K562 (cell line): ENCODE data around the gene GLTPD2. TPM values are rescaled to one million over a fixed set of nuclear protein-coding genes. Genes with fewer than 3 reads are reported as not detected.

Source experiments
- ATAC-seq: fragments of 200-7000 bp; cut with Tn5 transposase; 3 replicates; pipeline ENCODE4 v1.9.1; 2020; ENCODE audit warnings: moderate library complexity
- BruUV-seq: library from RNA; stranded (reverse); fragments of 400-500 nt; replicated peaks from 2 replicates; lab custom pipeline; 2021; lab: Mats Ljungman, UMichigan
- CTCF ChIA-PET: fragments of 300-600 bp; formaldehyde crosslinking; extraction: SDS; loops from one replicate; lab custom pipeline; 2021; ENCODE audit warnings: low intra/inter-chr PET ratio; lab: Yijun Ruan, JAX
- POLR2A ChIA-PET: fragments of 300-600, 350-650 bp; sonication (Branson Sonifier 250); formaldehyde crosslinking; extraction: SDS; loops from one replicate; lab custom pipeline; 2021; ENCODE audit warnings: antibody characterized with exemption, inconsistent platforms; lab: Yijun Ruan, JAX
- DNase-seq, 4 experiments: peaks; one replicate each; pipeline versions ENCODE4 v3.0.0 to v3.0.0-alpha.2; 2011 to 2018; ENCODE audit warnings: low spot score in 3 of 4, mixed read lengths in 3 of 4; ENCODE audit errors: extremely low read depth in 1 of 4
- FAIRE-seq: peaks from 2 replicates; lab custom pipeline; 2011; peaks lifted over from hg19 to GRCh38; lab: Jason Lieb, UNC
- H2AFZ ChIP-seq: 2 replicates; pipeline ENCODE4 v1.6.0; 2011; ENCODE audit warnings: low read depth, low read length, control low read depth, inconsistent platforms
- H3K27ac ChIP-seq: fragments of 200-600 bp; 3 replicates; pipeline ENCODE4 v1.8.0; 2011; ENCODE audit warnings: low read depth, mild to moderate bottlenecking, control low read depth, inconsistent platforms, low read length, moderate library complexity, mixed read lengths; ENCODE audit errors: extremely low read depth
- H3K27me3 ChIP-seq, 2 experiments: fragments of 300-600 bp in 1 of 2; 2 replicates in 1 of 2; 3 replicates in 1 of 2; pipeline versions ENCODE4 v1.6.0 to v1.8.0; 2011; ENCODE audit warnings: inconsistent platforms in 2 of 2, low read length in 2 of 2, mild to moderate bottlenecking in 1 of 2, mixed read lengths in 1 of 2, moderate library complexity in 1 of 2; ENCODE audit not compliant: control insufficient read depth in 2 of 2, insufficient read depth in 2 of 2
- H3K36me3 ChIP-seq: fragments of 300-600 bp; 3 replicates; pipeline ENCODE4 v1.8.0; 2011; ENCODE audit warnings: mild to moderate bottlenecking, low read length, inconsistent platforms; ENCODE audit not compliant: control insufficient read depth, insufficient read depth
- H3K4me1 ChIP-seq, 2 experiments: fragments of 200-600 bp in 1 of 2; replicated peaks in 1 of 2; 2 replicates in 1 of 2; 3 replicates in 1 of 2; pipeline versions ENCODE4 v1.5.1 to v1.8.0; 2011; ENCODE audit warnings: inconsistent platforms in 2 of 2, low read length in 2 of 2, mild to moderate bottlenecking in 1 of 2, mixed read lengths in 1 of 2, moderate library complexity in 1 of 2; ENCODE audit not compliant: control insufficient read depth in 2 of 2, insufficient read depth in 2 of 2
- H3K4me2 ChIP-seq: 2 replicates; pipeline ENCODE4 v1.6.1; 2011; ENCODE audit warnings: low read length, control low read depth, inconsistent platforms, mixed read lengths; ENCODE audit not compliant: insufficient read depth
- H3K4me3 ChIP-seq: fragments of 200-600 bp; sonication (generic), shearing (Covaris generic); 2 replicates; pipeline ENCODE4 v1.5.1; 2016; ENCODE audit warnings: control low read depth, inconsistent platforms
- H3K79me2 ChIP-seq: fragments of 200-600 bp; 3 replicates; pipeline ENCODE4 v1.8.0; 2011; ENCODE audit warnings: low read length, inconsistent platforms; ENCODE audit not compliant: control insufficient read depth, insufficient read depth
- H3K9ac ChIP-seq, 2 experiments: 2 replicates each; pipeline versions ENCODE4 v1.6.0 to v1.6.1; 2011; ENCODE audit warnings: low read depth in 2 of 2, low read length in 2 of 2, control low read depth in 1 of 2, inconsistent platforms in 1 of 2, mild to moderate bottlenecking in 1 of 2, mixed read lengths in 1 of 2; ENCODE audit not compliant: insufficient read depth in 1 of 2
- H3K9me1 ChIP-seq: one replicate; pipeline ENCODE4 v1.6.0; 2011; ENCODE audit warnings: inconsistent platforms, mild to moderate bottlenecking, low read length, moderate library complexity; ENCODE audit not compliant: control insufficient read depth, insufficient read depth
- H3K9me3 ChIP-seq: replicated peaks from 2 replicates; pipeline ENCODE4 v1.5.1; 2011; ENCODE audit warnings: low read depth, low read length, inconsistent platforms; ENCODE audit not compliant: control insufficient read depth, insufficient read depth
- H4K20me1 ChIP-seq: replicated peaks from 2 replicates; pipeline ENCODE4 v1.6.1; 2011; ENCODE audit warnings: low read length, inconsistent platforms, mixed read lengths; ENCODE audit not compliant: control insufficient read depth, insufficient read depth
- CBFA2T2 ChIP-seq: fragments of 450-650 bp; conservative IDR thresholded peaks from 2 replicates; pipeline ENCODE4 v1.6.1; 2017; ENCODE audit warnings: mild to moderate bottlenecking
- KAT2B ChIP-seq: IDR thresholded peaks from one replicate; pipeline ENCODE4 v1.6.1; 2012; ENCODE audit warnings: low read depth, mild to moderate bottlenecking, control low read depth, inconsistent platforms, low read length, moderate library complexity
- KDM1A ChIP-seq, 2 experiments: fragments of 450-650 bp; IDR thresholded peaks; 2 replicates each; pipeline ENCODE4 v1.6.1; 2016; ENCODE audit warnings: mild to moderate bottlenecking in 2 of 2
- KLF13 ChIP-seq: fragments of 450-650 bp; IDR thresholded peaks from 2 replicates; pipeline ENCODE4 v1.6.1; 2016; ENCODE audit warnings: missing genetic modification characterization, low read depth, mild to moderate bottlenecking, missing compliant biosample characterization, moderate library complexity, borderline replicate concordance
- RCOR1 ChIP-seq, 2 experiments: IDR thresholded peaks; 2 replicates each; pipeline ENCODE4 v1.6.1; 2012; ENCODE audit warnings: low read depth in 2 of 2, low read length in 2 of 2, borderline replicate concordance in 1 of 2, improper control_type of control experiment in 1 of 2
- SPI1 ChIP-seq: IDR thresholded peaks from 2 replicates; pipeline ENCODE4 v1.6.1; 2011; ENCODE audit warnings: low read depth, low read length, control low read depth, borderline replicate concordance
- SREBF1 ChIP-seq: fragments of 150-350 bp; IDR thresholded peaks from 2 replicates; pipeline ENCODE4 v1.6.1; 2014; ENCODE audit warnings: antibody characterized with exemption, low read depth, low read length, borderline replicate concordance
- SRSF9 ChIP-seq: fragments of 200-400 bp; formaldehyde crosslinking; IDR thresholded peaks from 2 replicates; pipeline ENCODE4 v1.6.1; 2017; ENCODE audit warnings: low read depth, low read length, borderline replicate concordance
- ZNF778 ChIP-seq: fragments of 450-650 bp; formaldehyde crosslinking; IDR thresholded peaks from 2 replicates; pipeline ENCODE4 v1.4.0; 2020; ENCODE audit warnings: mild to moderate bottlenecking, moderate library complexity
- WGBS: fragments of 100-300 bp; shearing (Covaris generic); methylation state at CpG from one replicate; pipeline ENCODE4 v1.1.6; 2016; ENCODE audit warnings: low coverage, mixed read lengths; ENCODE audit not compliant: insufficient coverage; ENCODE audit errors: missing lambda C conversion rate; 5-methylcytosine and 5-hydroxymethylcytosine counted together
- in situ Hi-C: fragments of 300-500 bp; cut with MboI; formaldehyde crosslinking; loops from 4 replicates; pipeline ENCODE4 v1.15.0; 2018; ENCODE audit warnings: inconsistent platforms, mixed read lengths
- intact Hi-C: fragments of 100-400 bp; cut with micrococcal nuclease; formaldehyde crosslinking; loops from 2 replicates; pipeline ENCODE4 v1.14.2; 2022
- polyA plus RNA-seq, 8 experiments: library from polyadenylated mRNA; depleted of rRNA in 4 of 8; stranded (reverse) in 5 of 8; unstranded in 3 of 8; fragments of >200 nt; fragmentation: Nextera tagmentation in 2 of 8; fragmentation: Illumina TruSeq in 1 of 8; extraction: Ambion mirVana in 2 of 8; extraction: Trizol in 1 of 8; gene quantifications; 2 replicates each; pipeline versions ENCODE4 v1.2.1 to v1.2.3, GENCODE V29; 2011 to 2014; ENCODE audit warnings: inconsistent platforms in 1 of 8, missing spikeins in 1 of 8
- total RNA-seq, 7 experiments: library from RNA; depleted of rRNA in 6 of 7; stranded (reverse); fragments of >200 nt in 6 of 7; fragmentation: Illumina TruSeq in 2 of 7; extraction: Trizol in 2 of 7; gene quantifications; 2 replicates each; pipeline versions ENCODE4 v1.2.1 to v1.2.3, GENCODE V29; 2011 to 2021; ENCODE audit warnings: low replicate concordance in 1 of 7

Gene GLTPD2
- total and polyA plus RNA-seq, 9 of the 15 experiments (the other 6 are each of a cell fraction or from before 2014, with no cell fraction given), result not detected

GRCh38 chr17:4759776-4760236 is 29.0 kb upstream of the GLTPD2 start (continued):
- TF ChIP-seq SREBF1 (no peak), CBFA2T2 (0 out of 2 replicates have a peak, but pooled peaks have one; percentile 17), RCOR1 (IDR thresholded peaks at IDR 0.05; ENCODE audit: borderline replicate concordance in 1 of 2, low read depth in 2 of 2, low read length in 2 of 2) (0 out of 4 replicates have a peak, but pooled peaks of 1 of the 2 experiments have one; percentile 39), KAT2B (no peak), KDM1A (IDR thresholded peaks at IDR 0.05) (peak; percentile 56 to 57; a peak in 2 of 4 replicates), ZNF778 (no peak)

GRCh38 chr17:4764595-4764994 is 24.2 kb upstream of the GLTPD2 start:
- 0% methylated on average over 3 of the region's 3 CpGs for WGBS
- H3K9me3 ChIP-seq, result no peaks in the 10 kb centered on the region
- H3K4me1 ChIP-seq, result no peaks in the 10 kb centered on the region; a peak in 1 of 5 replicates
- no peak overlapping the region for H3K4me2 ChIP-seq
- no peaks in the 10 kb centered on the region for H3K79me2 ChIP-seq
- CTCF ChIA-PET, result no interaction called here
- no peak overlapping the region for H3K9ac ChIP-seq
- POLR2A ChIA-PET, result interaction anchor here (1.6 kb wide), 1 partner anchor 9 kb away, joined by 4 read pairs; no protein-coding TSS in a partner anchor
- TF ChIP-seq SRSF9 (no peak), KLF13 (tag) (no peak), SPI1 (peak; percentile 59; the same call in 1 of the 2 replicates)
- H3K27me3 ChIP-seq, result peaks cover 9 to 12% of the 10 kb centered on the region in 2 experiments
- DNase-seq (no peak), ATAC-seq (no peak), FAIRE-seq (no peak)
- intact Hi-C loops (no loop called here), in situ Hi-C loops (no loop called here)
- no peak overlapping the region for H3K27ac ChIP-seq
- H2AFZ ChIP-seq, result no peak overlapping the region
- H3K36me3 ChIP-seq, result no peaks in the 10 kb centered on the region
- no peaks in the 10 kb centered on the region for H3K9me1 ChIP-seq
- no peak overlapping the region for H3K4me3 ChIP-seq
- H4K20me1 ChIP-seq, result no peaks in the 10 kb centered on the region
- no TSS peak for BruUV-seq
